ENCODE data around the gene TRIM17.

TRIM17 gene

DNA sequence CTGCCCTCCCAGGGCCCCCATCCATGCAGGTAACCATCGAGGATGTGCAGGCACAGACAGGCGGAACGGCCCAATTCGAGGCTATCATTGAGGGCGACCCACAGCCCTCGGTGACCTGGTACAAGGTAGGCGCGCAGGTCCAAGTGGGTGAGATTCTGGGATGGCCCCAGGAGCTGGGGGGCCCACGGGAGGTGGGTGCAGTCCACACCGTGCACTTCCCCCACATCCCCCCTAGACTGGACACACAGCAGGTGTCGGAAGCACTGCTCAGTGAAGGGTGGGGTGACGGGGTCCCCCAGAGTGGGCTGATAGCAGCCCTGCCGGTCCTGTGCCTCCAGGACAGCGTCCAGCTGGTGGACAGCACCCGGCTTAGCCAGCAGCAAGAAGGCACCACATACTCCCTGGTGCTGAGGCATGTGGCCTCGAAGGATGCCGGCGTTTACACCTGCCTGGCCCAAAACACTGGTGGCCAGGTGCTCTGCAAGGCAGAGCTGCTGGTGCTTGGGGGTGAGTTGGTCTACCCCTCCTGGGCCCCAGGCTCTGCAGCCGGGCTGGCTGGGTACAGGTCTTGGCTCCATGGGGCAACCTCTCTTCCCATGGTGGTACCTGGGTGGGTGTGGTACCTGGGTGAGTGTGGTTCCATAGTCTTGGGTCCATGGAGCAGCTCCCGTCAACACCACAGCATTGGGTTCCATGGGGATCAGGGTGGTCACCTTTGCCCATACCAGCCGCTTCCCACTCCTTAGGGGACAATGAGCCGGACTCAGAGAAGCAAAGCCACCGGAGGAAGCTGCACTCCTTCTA, 50.4 kb downstream of the TRIM17 start:
- no peak for DNase-seq

DNA sequence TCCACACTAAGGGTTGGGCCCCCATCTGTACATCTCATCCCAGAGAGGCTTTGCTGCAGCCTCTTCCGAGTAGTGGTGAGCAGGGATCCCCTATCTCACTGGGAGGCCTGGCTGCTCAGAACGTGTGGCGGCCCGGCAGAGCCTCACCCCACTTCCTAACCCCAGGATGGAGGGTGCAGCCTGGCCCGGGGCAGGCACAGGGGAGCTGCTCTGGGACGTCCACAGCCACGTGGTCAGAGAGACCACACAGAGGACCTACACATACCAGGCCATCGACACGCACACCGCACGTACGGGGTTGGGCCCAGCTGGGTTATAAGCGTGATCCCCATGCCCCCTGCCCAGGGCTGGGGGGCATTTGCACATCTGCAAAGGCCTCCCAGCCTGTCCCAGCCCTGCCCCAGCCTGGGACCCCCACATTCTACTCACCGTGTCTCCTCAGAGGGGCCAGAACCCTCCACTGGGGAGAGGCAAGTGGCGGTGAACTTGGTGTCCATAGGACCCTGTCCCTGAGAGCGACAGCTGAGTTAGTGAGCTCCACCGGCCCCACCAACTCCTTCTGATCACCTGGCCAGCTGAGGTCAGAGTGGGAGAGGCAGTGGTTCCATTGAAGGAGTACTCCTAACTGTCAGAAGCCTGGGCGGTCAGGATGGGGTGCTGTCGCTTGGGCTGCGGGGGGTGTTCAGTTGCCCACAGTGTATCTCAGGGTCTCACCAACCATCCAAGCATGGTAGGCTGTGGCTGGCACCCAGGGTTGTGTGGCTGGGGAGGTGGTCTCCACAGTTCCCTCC, 51.2 kb downstream of the TRIM17 start:
- no peak for DNase-seq

DNA sequence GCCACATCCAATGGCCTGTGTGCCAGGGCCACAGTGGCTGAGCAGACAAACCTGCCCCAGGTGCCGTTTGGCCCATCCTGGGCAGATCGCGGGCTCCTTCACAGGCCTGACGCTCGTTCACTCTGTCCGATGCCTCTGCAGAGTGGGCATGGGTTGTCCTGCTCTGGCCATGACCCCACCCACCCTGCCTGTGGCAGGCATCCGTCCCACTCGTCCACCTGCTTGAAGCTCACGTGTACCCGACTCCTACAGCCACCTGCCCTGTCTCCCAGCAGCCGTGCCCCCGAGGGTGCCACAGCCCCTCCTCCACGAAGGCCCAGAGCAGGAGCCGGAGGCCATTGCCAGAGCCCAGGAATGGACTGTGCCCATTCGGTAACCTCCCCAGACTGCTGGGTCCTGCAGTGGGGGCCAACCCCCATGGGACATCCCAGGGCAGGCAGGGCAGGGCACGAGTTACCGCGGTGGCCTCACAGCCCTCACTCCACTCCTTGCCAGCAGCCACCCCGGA, 51.9 kb downstream of the TRIM17 start:
- DNase-seq, result no peak

DNA sequence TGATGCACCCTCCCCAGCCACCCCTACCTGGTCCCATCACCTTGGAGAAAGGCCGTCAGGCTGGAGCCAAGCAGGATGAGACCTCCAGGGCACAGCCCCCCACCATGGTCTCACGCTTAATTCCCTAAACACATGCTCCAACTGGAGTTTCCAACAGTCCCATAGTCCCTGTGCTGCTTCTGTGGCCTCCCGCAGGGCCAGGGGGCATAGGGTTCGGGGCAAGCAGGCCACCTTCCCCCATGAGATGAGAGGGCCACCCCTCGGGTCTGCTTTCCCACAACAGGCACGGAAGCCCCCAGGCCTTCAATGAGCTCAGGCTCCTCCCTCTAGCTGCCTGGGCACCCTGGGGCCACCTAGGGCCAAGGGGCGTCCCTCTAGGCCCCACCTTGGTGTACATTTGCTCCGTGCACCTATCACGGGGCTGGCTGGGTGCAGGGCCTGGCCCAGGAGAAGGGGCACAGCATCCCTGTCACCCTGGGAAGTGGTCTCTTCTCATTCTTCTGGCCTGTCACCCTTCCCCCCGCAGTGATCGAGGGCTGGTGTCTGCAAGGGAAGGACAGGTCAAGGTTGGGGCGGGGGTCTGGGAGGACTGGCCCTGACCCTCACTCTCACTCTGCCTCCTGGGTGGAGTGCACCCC, 52.5 kb downstream of the TRIM17 start:
- DNase-seq, result no peak

DNA sequence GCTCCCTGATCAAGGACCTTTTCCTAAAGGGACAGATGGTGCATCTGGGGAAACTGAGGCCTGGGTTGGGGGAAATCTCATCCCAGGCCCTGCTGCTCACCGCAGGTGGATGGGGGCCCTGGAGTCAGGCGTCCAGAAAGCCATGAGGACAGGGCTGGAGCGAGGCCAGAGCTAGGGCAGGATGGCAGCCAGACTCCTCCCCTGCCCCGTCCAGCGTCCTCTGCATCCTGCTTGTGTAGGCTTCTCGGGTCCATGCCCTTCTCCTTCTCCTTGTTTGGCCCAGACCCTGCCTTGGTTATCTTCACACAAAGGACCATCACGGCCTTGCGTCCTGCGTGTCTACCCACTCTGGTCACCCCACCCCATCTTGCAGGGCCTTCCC, 53.0 kb downstream of the TRIM17 start:
- DNase-seq, result no peak

DNA sequence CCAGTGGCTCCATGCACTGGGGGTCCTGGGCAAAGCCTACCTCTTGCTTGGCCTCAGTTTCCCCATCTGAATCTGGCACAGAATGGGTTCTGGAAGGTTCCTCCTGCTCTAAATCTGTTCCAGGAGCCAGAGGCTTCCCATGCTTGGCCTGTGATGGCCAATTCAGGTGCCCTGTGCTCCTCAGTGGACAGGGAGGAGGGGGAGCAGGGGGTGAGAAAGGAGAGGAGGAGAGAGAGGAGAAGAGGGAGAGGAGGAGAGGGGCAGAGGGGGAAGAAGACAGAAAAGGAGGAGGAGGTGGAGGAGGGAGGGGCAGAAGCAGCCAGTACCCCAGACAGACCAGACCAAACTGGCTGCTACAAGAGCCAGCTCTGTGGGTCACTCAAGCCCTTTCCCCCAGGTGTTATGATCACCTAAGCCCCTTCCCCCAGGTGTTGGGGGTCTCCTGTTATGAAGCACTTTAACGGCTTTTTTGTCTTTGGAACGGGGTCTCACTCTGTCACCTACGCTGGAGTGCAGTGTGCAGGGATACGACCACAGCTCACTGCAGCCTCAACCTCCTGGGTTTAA, 53.7 kb downstream of the TRIM17 start:
- no peak for DNase-seq

DNA sequence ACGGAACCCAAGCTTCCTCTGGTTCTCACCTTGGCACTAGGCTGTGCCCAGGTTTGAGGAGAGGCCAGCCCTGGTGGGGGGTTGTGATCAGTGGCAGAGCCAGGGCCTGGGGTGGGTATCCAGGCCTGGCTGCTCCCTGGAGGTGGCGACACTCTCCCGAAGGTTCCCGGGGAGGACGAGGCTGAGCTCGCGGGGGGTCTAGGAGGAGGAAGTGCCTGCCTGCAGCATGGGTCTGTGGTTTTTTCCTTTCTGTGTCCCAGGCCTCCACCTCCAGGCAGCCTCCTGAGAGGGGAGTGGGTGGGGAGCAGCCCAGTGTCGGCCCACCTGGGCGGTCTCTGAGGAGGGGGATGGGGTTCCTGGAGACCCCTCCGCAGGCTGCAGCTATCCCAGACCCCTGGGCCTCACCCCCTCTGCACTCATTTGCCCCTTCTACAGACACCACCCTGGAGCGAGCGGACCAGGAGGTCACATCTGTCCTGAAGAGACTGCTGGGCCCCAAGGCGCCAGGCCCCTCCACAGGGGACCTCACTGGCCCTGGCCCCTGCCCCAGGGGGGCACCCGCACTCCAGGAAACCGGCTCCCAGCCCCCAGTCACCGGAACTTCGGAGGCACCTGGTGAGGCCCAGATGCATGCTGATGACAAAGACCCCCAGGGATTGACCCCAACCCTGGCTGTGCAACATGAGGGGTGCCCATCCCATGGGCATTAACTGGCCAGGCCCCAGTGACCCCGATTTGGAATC, 54.3 kb downstream of the TRIM17 start:
- no peak for DNase-seq

DNA sequence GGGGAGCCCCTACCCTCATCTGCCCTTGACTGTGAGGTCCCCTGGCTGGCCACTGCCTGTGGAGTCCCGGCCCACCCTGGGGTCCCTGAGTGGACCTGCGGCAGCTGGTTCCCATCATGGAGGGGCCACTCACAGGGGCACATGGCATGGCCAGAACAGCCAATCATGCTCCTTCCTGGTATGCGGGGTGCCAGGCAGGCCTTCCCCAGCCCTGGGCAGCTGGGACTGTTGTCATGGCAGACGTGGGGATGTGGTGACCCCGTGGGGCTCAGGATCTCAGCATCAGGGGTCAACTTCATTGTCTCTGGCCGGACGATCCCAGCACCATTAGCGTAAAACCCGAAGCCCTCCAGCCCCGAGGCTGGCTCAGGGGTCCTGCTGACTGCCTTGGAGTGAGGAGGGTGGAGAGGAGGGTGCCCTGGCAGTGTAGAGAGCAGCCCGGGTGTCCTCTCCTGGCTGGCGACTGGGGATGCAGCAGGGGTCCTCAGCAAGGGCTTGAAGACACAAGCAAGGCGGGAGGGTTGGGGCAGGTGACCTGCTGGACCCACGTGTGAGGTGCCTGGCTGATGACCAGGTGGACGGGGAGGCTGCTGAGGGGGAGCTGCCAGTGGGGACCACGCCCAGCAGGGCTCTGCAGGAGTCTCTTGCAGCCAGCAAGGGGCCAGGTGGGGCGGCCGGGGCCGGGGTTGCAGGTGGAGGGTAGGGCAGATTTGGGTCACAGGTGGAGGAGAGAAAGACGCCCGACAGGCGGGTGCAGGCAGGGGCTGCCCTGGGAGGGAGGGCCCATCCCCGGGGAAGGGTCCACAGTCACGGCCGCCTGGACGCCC, 55.1 kb downstream of the TRIM17 start:
- DNase-seq, result no peak

DNA sequence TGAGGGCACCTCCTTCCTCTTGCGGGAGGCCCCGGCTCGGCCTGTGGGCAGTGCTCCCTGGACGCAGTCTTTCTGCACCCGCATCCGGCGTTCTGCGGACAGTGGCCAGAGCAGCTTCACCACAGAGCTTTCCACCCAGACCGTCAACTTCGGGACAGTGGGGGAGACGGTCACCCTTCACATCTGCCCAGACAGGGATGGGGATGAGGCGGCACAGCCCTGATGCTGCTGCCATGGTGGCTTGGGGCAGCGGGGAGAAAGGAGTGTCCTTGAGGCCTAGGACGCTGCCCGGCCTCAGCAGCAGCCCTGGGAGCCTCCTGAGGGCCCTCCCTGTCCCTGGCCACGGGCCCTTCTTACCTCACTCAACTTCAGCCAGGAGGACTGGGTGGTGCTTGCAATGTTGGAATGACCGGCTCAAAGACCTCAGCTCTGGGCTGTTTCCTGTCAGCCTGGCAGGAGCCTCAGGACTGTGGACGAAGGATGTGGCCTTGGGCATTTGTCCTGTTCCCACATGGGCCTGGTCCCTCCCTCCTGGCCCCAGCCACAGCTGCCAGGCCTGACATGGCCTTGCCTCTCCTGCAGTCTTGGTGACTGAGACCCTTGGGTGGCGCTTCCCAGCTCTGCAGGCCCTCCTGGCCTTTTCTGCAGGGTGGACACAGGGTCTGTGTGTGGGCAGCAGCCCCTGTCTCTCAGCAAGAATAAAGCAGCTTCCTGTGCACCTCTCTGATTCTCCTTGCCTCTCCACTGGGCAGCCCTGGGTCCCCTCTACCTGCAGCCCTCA, 55.9 kb downstream of the TRIM17 start:
- DNase-seq, result no peak

DNA sequence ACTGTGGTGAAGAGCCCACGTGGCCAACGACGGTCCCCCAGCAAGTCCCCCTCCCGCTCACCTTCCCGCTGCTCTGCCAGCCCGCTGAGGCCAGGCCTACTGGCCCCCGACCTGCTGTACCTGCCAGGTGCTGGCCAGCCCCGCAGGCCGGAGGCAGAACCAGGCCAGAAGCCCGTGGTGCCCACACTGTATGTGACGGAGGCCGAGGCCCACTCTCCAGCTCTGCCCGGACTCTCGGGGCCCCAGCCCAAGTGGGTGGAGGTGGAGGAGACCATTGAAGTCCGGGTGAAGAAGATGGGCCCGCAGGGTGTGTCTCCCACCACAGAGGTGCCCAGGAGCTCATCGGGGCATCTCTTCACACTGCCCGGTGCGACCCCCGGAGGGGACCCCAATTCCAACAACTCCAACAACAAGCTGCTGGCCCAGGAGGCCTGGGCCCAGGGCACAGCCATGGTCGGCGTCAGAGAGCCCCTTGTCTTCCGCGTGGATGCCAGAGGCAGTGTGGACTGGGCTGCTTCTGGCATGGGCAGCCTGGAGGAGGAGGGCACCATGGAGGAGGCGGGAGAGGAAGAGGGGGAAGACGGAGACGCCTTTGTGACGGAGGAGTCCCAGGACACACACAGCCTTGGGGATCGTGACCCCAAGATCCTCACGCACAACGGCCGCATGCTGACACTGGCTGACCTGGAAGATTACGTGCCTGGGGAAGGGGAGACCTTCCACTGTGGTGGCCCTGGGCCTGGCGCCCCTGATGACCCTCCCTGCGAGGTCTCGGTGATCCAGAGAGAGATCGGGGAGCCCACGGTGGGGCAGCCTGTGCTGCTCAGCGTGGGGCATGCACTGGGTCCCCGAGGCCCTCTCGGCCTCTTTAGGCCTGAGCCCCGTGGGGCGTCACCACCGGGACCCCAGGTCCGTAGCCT, 56.8 kb downstream of the TRIM17 start:
- no peak for DNase-seq

DNA sequence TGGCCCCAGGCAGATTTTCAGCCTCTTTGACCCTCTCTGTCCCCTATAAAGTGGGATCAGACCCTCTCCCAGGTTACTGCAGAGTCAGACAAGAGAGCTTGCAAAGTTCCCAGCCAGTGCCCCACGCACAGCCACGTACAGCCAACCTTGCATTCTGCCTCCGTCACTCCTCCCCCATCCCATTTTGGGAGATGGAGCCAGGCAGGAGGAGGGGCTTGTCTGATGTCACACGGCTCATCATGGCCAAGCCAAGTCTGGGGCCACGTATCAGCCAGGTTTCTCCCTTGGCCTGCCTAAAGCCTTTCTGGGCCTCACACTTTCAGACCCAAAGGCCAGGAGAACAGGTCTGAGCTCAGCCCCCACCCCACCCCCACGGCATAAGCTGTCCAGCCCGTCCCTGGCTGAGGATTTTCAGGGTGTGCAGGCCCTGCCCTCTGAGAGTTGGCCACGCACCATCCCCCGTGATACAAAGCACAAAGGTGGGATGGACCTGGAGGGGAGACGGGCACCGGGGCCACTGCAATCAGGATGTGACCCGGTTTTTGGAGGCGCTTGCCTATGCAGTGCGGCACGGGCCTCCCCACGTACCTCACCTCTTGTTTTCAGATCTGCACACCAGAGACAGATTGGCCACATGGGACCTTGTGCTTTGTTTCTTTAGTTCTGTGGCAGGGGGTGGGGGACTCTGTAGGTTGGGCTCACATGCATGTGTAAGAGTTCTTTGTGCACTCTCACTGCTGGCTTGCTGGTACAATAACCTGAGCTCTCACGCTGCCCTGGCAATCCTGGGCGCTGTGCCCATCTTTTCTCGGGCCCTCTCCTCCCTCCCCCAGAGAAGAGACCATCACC, 57.7 kb downstream of the TRIM17 start:
- DNase-seq, result no peak

DNA sequence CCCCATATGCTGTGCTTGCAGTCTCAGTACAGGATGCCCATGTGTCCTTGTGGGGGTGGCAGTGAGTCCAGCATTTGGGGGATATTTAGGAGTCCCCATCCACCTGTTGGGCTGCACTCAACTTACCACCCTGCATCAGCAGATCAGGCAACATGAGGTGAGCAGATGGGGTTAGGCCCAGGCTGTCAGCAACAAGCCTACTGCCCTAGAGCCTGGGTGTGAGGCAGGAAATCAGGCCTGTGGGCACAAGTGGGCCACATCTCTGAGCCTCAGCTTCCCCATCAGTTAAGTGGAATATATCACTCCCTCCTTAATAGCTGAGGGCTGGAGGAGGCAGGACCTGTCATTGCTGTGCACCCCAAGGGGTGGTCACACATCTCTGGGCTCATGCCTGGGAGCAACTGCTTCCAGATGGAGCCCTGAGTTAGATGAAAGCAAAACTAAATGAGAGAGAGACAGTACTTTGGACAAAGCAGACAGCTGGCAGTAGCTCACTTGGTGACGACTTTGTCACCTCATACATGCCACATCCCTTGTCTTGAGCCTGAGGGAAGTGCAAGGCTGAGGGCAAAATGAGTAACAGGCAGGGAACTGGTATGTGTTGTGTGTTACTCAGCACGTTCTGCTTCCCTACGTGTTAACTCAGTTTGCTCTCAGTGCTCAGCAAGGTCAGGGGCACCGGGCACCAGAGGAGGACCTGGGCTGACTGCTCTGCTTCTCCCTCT, 58.5 kb downstream of the TRIM17 start:
- DNase-seq, result no peak
